GM12865 (cell line): Measurements from ENCODE around the gene AFF2.

Experiments used
- DNase-seq: peaks from one replicate; pipeline ENCODE4 v3.0.0; 2010; ENCODE audit warnings: low read depth
- H3K4me3 ChIP-seq: 2 replicates; pipeline ENCODE4 v1.5.1; 2011; ENCODE audit warnings: mild to moderate bottlenecking, low read depth, low read length, control low read depth
- TF ChIP-seq, protein P1 (sequence below): IDR thresholded peaks from 2 replicates; pipeline ENCODE4 v1.5.1; 2011; ENCODE audit warnings: low read length, control low read depth, low read depth, inconsistent platforms; ENCODE audit not compliant: insufficient read depth; ENCODE audit errors: missing control alignments

The AFF2 gene

GRCh38 chrX:149013081-149013480 lies 512.7 kb downstream of the AFF2 start:
- no peak overlapping the region for H3K4me3 ChIP-seq
- no peak for DNase-seq
- TF ChIP-seq, protein P1, sequence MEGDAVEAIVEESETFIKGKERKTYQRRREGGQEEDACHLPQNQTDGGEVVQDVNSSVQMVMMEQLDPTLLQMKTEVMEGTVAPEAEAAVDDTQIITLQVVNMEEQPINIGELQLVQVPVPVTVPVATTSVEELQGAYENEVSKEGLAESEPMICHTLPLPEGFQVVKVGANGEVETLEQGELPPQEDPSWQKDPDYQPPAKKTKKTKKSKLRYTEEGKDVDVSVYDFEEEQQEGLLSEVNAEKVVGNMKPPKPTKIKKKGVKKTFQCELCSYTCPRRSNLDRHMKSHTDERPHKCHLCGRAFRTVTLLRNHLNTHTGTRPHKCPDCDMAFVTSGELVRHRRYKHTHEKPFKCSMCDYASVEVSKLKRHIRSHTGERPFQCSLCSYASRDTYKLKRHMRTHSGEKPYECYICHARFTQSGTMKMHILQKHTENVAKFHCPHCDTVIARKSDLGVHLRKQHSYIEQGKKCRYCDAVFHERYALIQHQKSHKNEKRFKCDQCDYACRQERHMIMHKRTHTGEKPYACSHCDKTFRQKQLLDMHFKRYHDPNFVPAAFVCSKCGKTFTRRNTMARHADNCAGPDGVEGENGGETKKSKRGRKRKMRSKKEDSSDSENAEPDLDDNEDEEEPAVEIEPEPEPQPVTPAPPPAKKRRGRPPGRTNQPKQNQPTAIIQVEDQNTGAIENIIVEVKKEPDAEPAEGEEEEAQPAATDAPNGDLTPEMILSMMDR: no peak

GRCh38 chrX:149021159-149021558 lies 520.7 kb downstream of the AFF2 start:
- H3K4me3 ChIP-seq: no peak overlapping the region
- no peak for DNase-seq
- TF ChIP-seq, protein P1: no peak

- no peak for DNase-seq
- TF ChIP-seq, protein P1: no peak
- no peak overlapping the region for H3K4me3 ChIP-seq
Observed at GRCh38 chrX:149022485-149022884, 522.1 kb downstream of the AFF2 start.

- no peak for DNase-seq
- TF ChIP-seq, protein P1: no peak
- no peak overlapping the region for H3K4me3 ChIP-seq
Observed at GRCh38 chrX:149032449-149032848, 532.0 kb downstream of the AFF2 start.

- peak; percentile 6 for DNase-seq
- TF ChIP-seq, protein P1: no peak
- H3K4me3 ChIP-seq: no peak overlapping the region
Observed at GRCh38 chrX:149036086-149036485, 535.7 kb downstream of the AFF2 start.

- H3K4me3 ChIP-seq: no peak overlapping the region
- TF ChIP-seq, protein P1: no peak
- DNase-seq: no peak
Observed at GRCh38 chrX:149037281-149037870, 537.0 kb downstream of the AFF2 start.

DNA sequence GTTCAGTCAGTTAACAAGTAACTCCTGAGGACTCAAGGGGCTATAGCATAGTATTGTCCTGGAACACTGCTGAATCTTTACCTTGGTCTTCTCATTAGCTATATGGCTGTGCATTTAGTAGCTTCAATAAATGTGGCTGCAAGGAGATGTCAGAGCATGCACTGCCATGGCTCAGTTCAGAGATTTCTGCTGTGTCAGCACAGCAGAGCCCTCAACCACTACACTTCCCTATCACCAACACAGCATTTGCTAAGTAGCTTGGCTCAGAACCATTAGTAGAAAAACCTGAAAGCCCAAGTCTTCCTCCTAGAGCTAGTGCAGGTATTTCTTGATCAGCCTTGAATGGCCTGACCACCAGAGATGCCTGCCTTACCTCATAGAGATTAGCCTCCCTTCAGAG lies 538.6 kb downstream of the AFF2 start:
- TF ChIP-seq, protein P1: no peak
- no peak overlapping the region for H3K4me3 ChIP-seq
- DNase-seq: no peak
